H7 (cell line): ENCODE data around the gene ZC3H18. TPM values are rescaled to one million over a fixed set of nuclear protein-coding genes. Genes with fewer than 3 reads are reported as not detected.

Experiments
- DNase-seq: peaks from one replicate; pipeline ENCODE4 v3.0.0; 2012
- H3K27me3 ChIP-seq: 2 replicates; pipeline ENCODE4 v1.6.0; 2011; ENCODE audit warnings: mild to moderate bottlenecking, low read length; ENCODE audit not compliant: control insufficient read depth, insufficient read depth
- H3K36me3 ChIP-seq: replicated peaks from 2 replicates; pipeline ENCODE4 v1.5.1; 2011; ENCODE audit warnings: low read length; ENCODE audit not compliant: control insufficient read depth, insufficient read depth
- H3K4me3 ChIP-seq: 2 replicates; pipeline ENCODE4 v1.5.1; 2011; ENCODE audit warnings: low read depth, mild to moderate bottlenecking, control low read depth, low read length, moderate library complexity; ENCODE audit not compliant: insufficient read depth
- total RNA-seq: library from RNA; depleted of rRNA; stranded (reverse); fragments of >200 nt; shearing (Covaris generic); gene quantifications from 2 replicates; pipeline ENCODE4 v1.2.3, GENCODE V29; 2014

The ZC3H18 gene
- total RNA-seq, 1 experiment from 2014 or later = 19.5 TPM

GRCh38 chr16:88552815-88553214, 17.4 kb upstream of the ZC3H18 start:
- DNase-seq = no peak
- Histone ChIP-seq H3K27me3 (peaks cover under 1% of the 10 kb centered on the region), H3K4me3 (no peak overlapping the region)

GRCh38 chr16:88553739-88554138, 16.5 kb upstream of the ZC3H18 start:
- no peaks in the 10 kb centered on the region for H3K27me3 ChIP-seq
- H3K4me3 ChIP-seq = no peak overlapping the region
- H3K36me3 ChIP-seq = no peaks in the 10 kb centered on the region
- peak; percentile 51 for DNase-seq

More at GRCh38 chr16:88552815-88553214, 17.4 kb upstream of the ZC3H18 start:
- H3K36me3 ChIP-seq = no peaks in the 10 kb centered on the region

- Histone ChIP-seq H3K27me3 (no peaks in the 10 kb centered on the region), H3K4me3 (no peak overlapping the region), H3K36me3 (no peaks in the 10 kb centered on the region)
- peak; percentile 76 for DNase-seq
These were observed 15.4 kb upstream of the ZC3H18 start for GRCh38 chr16:88554711-88555264.

GRCh38 chr16:88556294-88556988, 13.8 kb upstream of the ZC3H18 start:
- no peak for DNase-seq
- no peaks in the 10 kb centered on the region for H3K36me3 ChIP-seq
- no peaks in the 10 kb centered on the region for H3K27me3 ChIP-seq
- H3K4me3 ChIP-seq = no peak overlapping the region

GRCh38 chr16:88558457-88559442, 11.5 kb upstream of the ZC3H18 start:
- H3K27me3 ChIP-seq = no peaks in the 10 kb centered on the region; the same call in 1 of the 2 replicates
- no peaks in the 10 kb centered on the region for H3K36me3 ChIP-seq
- H3K4me3 ChIP-seq = no peak overlapping the region
- peak; percentile 85 for DNase-seq

GRCh38 chr16:88560714-88561484, 9.3 kb upstream of the ZC3H18 start:
- Histone ChIP-seq H3K27me3 (no peaks in the 10 kb centered on the region; the same call in 1 of the 2 replicates), H3K4me3 (no peak overlapping the region), H3K36me3 (no peaks in the 10 kb centered on the region)
- peak; percentile 88 for DNase-seq

- Histone ChIP-seq H3K4me3 (no peak overlapping the region), H3K36me3 (no peaks in the 10 kb centered on the region), H3K27me3 (no peaks in the 10 kb centered on the region; the same call in 1 of the 2 replicates)
- DNase-seq = peak; percentile 94
These were observed 8.5 kb upstream of the ZC3H18 start for GRCh38 chr16:88561485-88562359.

- Histone ChIP-seq H3K27me3 (no peaks in the 10 kb centered on the region; the same call in 1 of the 2 replicates), H3K4me3 (no peak overlapping the region), H3K36me3 (no peaks in the 10 kb centered on the region)
- no peak for DNase-seq
These were observed 4.0 kb upstream of the ZC3H18 start for GRCh38 chr16:88566158-88566557.

- H3K4me3 ChIP-seq = peak overlapping the region; percentile 49
- no peak for DNase-seq
- H3K36me3 ChIP-seq = peaks cover 4% of the 10 kb centered on the region; the same call in 1 of the 2 replicates
- no peaks in the 10 kb centered on the region for H3K27me3 ChIP-seq
These were observed 1.2 kb upstream of the ZC3H18 start for GRCh38 chr16:88568710-88569613.

GRCh38 chr16:88569614-88569984, 604 bp upstream of the ZC3H18 start:
- peak overlapping the region; percentile 49 for H3K4me3 ChIP-seq
- peak; percentile 84 for DNase-seq
- H3K36me3 ChIP-seq = peaks cover 4% of the 10 kb centered on the region; the same call in 1 of the 2 replicates
- no peaks in the 10 kb centered on the region for H3K27me3 ChIP-seq

- H3K27me3 ChIP-seq = no peaks in the 10 kb centered on the region
- H3K36me3 ChIP-seq = peaks cover 4% of the 10 kb centered on the region; the same call in 1 of the 2 replicates
- DNase-seq = no peak
- H3K4me3 ChIP-seq = peak overlapping the region; percentile 86
These were observed 489 bp downstream of the ZC3H18 start for GRCh38 chr16:88570691-88571092.

- no peak for DNase-seq
- peaks cover 19% of the 10 kb centered on the region for H3K36me3 ChIP-seq
- no peaks in the 10 kb centered on the region for H3K27me3 ChIP-seq
- H3K4me3 ChIP-seq = no peak overlapping the region
These were observed 5.0 kb downstream of the ZC3H18 start for GRCh38 chr16:88575251-88575650.
